Peyer's patch (tissue), 4 donors: ENCODE data around the gene TFCP2L1.
"Not testable (repeated sequence)": the region's sequence is repeated elsewhere in the genome, so short reads cannot be mapped to it uniquely, and the experiment has no call there.

Experiments
- CTCF ChIP-seq, 6 experiments: fragments of 450-650 bp in 4 of 6; fragments of 200-600 bp in 2 of 6; sonication (generic) in 1 of 6; IDR thresholded peaks; one replicate each; pipeline ENCODE4 v1.5.1; 2017 to 2019; ENCODE audit warnings: antibody characterized with exemption in 6 of 6, mild to moderate bottlenecking in 3 of 6, moderate library complexity in 1 of 6
- POLR2A ChIP-seq, 2 donors: fragments of 450-650 bp; IDR thresholded peaks; one replicate each; pipeline ENCODE4 v1.5.1; 2017; ENCODE audit warnings: antibody characterized with exemption in 2 of 2, mild to moderate bottlenecking in 2 of 2, moderate library complexity in 2 of 2

- not testable (repeated sequence) for TF ChIP-seq CTCF, POLR2A (IDR thresholded peaks at IDR 0.05)
These were observed 28.7 kb upstream of the TFCP2L1 start for GRCh38 chr2:121313701-121314100.
